Measurements from ENCODE around the gene SERPINA3. TPM values are rescaled to one million over a fixed set of nuclear protein-coding genes. Genes with fewer than 3 reads are reported as not detected.

Gene SERPINA3
- total RNA-seq, 1 donor from 2014 or later: 5.2 TPM

DNA sequence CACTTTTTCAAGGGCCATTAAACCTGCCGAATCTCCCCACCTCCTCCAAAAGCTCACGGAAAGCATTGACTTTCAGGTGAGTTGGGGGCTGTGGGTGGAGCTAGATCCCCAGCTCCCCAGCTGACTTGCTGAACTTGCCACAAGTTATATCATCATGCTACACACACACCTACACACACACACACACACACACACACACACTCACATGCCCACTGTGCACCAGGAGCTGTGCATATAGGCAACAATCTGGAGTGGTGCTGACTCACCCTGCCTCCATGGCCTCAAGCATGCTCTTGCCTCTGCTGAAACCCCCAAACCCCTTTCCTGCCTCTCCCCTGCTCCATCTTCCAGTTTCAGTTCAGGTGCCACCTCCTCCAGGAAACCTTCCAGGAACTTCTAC is 26.1 kb downstream of the SERPINA3 start:
- TF ChIP-seq, protein P1, sequence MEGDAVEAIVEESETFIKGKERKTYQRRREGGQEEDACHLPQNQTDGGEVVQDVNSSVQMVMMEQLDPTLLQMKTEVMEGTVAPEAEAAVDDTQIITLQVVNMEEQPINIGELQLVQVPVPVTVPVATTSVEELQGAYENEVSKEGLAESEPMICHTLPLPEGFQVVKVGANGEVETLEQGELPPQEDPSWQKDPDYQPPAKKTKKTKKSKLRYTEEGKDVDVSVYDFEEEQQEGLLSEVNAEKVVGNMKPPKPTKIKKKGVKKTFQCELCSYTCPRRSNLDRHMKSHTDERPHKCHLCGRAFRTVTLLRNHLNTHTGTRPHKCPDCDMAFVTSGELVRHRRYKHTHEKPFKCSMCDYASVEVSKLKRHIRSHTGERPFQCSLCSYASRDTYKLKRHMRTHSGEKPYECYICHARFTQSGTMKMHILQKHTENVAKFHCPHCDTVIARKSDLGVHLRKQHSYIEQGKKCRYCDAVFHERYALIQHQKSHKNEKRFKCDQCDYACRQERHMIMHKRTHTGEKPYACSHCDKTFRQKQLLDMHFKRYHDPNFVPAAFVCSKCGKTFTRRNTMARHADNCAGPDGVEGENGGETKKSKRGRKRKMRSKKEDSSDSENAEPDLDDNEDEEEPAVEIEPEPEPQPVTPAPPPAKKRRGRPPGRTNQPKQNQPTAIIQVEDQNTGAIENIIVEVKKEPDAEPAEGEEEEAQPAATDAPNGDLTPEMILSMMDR (IDR thresholded peaks at IDR 0.05; ENCODE audit: unreplicated experiment): no peak
- H3K4me3 Mint-ChIP-seq (ENCODE audit: low read depth): no peak overlapping the region
- H3K27me3 Mint-ChIP-seq: peaks cover 21% of the 10 kb centered on the region
- no peak for DNase-seq (ENCODE audit: low spot score, unreplicated experiment)
- no peaks in the 10 kb centered on the region for H3K9me3 Mint-ChIP-seq (ENCODE audit: low read depth)
- peak overlapping the region; percentile 71 for H3K27ac Mint-ChIP-seq
- peaks cover 30% of the 10 kb centered on the region for H3K4me1 Mint-ChIP-seq (ENCODE audit: low read depth)
- no peaks in the 10 kb centered on the region for H3K36me3 Mint-ChIP-seq (ENCODE audit: insufficient read depth)

DNA sequence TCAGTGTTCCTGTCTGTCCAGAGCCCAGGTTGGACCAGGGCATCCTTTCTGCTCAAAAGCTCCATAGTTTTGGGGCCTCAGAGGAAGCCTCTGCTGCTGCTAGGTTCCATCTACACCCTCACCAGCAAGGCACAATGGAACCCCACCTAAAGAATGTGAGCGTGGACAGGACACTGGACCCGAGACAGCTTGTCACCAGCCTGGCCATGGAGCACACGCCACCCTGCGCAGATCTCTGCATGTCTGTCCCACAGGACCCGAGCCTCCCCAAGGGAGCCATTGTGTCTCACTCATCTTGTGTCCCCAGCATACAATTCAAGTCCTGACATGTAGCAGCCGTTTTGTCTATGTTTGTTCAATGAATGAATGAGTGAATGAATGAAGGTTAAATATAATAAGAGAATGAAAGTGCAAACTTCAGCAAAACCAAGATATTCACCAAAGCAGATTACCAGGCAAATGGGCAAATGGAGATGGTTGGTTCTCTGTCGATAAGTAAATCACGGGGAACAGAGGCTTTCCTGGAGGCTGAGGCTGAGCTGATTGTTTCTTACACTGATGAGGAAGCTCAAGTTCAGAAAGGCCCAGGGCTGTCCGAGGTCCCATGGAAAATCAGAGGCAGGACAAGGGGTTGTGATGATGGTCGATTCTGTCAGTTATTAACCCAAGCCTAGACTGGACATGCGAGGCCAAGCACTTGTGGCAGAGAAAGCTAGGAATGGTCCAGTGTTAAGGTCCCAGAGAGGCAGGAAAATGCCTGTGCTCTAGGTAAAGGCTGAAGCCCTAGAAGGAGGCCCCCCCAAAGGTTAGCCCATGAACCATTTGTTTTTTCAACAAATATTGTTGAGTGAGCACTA is 27.0 kb downstream of the SERPINA3 start:
- TF ChIP-seq, protein P1 (IDR thresholded peaks at IDR 0.05; ENCODE audit: unreplicated experiment): no peak
- Mint-ChIP-seq H3K4me1 (ENCODE audit: low read depth) (peaks cover 30% of the 10 kb centered on the region), H3K36me3 (ENCODE audit: insufficient read depth) (no peaks in the 10 kb centered on the region), H3K4me3 (ENCODE audit: low read depth) (no peak overlapping the region), H3K27ac (no peak overlapping the region), H3K27me3 (peaks cover 19% of the 10 kb centered on the region), H3K9me3 (ENCODE audit: low read depth) (no peaks in the 10 kb centered on the region)
- DNase-seq (ENCODE audit: low spot score, unreplicated experiment): no peak

DNA sequence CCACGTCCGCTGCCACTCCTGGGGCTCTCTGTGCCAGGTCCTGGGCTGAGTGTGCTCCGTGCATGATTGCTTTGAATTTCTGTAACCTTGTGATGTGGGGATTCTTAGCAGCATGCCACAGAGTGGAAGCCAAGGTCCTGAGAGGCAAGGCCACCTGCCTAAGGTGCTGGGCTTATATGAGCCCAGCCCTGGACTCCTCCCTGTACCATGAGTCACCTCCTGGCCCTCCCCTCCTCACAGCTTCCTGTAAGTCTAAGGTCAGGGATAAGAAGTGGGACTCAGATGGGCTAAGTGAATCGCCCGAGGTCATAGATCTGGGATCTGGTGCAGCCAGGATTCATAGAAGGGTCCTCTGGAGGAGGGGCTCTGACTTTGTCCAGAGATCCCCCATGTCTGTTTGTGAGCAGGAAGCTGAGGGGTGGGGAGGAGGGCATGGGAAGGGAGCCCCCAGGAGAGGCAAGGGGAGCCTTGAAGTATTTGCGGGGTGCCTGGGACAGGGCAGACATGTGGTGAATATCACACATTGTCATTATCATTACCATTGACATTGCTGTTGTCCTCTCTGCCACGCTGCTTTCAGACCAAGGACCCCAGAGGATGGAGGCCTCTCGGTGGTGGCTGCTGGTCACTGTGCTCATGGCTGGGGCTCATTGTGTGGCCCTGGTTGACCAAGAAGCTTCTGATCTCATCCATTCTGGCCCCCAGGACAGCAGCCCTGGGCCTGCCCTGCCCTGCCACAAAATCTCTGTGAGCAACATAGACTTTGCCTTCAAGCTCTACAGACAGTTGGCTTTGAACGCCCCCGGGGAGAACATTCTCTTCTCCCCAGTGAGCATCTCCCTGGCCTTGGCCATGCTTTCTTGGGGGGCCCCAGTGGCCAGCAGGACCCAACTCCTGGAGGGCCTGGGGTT is 28.8 kb downstream of the SERPINA3 start:
- H3K9me3 Mint-ChIP-seq (ENCODE audit: low read depth): no peaks in the 10 kb centered on the region
- no peaks in the 10 kb centered on the region for H3K36me3 Mint-ChIP-seq (ENCODE audit: insufficient read depth)
- H3K27ac Mint-ChIP-seq: no peak overlapping the region
- H3K4me3 Mint-ChIP-seq (ENCODE audit: low read depth): no peak overlapping the region
- H3K4me1 Mint-ChIP-seq (ENCODE audit: low read depth): peaks cover 29% of the 10 kb centered on the region
- H3K27me3 Mint-ChIP-seq: peaks cover 30% of the 10 kb centered on the region
- TF ChIP-seq, protein P1 (IDR thresholded peaks at IDR 0.05; ENCODE audit: unreplicated experiment): no peak
- no peak for DNase-seq (ENCODE audit: low spot score, unreplicated experiment)

DNA sequence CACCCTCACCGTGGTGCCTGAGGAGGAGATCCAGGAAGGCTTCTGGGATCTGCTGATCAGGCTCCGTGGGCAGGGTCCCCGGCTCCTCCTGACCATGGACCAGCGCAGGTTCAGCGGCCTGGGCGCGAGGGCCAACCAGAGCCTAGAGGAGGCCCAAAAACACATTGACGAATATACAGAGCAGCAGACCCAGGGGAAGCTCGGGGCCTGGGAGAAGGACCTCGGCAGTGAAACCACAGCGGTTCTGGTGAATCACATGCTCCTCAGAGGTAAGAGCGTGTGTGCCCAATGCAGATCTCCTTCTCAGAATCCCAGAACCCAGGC is 29.4 kb downstream of the SERPINA3 start:
- Mint-ChIP-seq H3K4me1 (ENCODE audit: low read depth) (peaks cover 27% of the 10 kb centered on the region), H3K27ac (no peak overlapping the region), H3K9me3 (ENCODE audit: low read depth) (no peaks in the 10 kb centered on the region), H3K36me3 (ENCODE audit: insufficient read depth) (no peaks in the 10 kb centered on the region), H3K27me3 (peaks cover 30% of the 10 kb centered on the region), H3K4me3 (ENCODE audit: low read depth) (no peak overlapping the region)
- TF ChIP-seq, protein P1 (IDR thresholded peaks at IDR 0.05; ENCODE audit: unreplicated experiment): no peak
- DNase-seq (ENCODE audit: low spot score, unreplicated experiment): no peak

DNA sequence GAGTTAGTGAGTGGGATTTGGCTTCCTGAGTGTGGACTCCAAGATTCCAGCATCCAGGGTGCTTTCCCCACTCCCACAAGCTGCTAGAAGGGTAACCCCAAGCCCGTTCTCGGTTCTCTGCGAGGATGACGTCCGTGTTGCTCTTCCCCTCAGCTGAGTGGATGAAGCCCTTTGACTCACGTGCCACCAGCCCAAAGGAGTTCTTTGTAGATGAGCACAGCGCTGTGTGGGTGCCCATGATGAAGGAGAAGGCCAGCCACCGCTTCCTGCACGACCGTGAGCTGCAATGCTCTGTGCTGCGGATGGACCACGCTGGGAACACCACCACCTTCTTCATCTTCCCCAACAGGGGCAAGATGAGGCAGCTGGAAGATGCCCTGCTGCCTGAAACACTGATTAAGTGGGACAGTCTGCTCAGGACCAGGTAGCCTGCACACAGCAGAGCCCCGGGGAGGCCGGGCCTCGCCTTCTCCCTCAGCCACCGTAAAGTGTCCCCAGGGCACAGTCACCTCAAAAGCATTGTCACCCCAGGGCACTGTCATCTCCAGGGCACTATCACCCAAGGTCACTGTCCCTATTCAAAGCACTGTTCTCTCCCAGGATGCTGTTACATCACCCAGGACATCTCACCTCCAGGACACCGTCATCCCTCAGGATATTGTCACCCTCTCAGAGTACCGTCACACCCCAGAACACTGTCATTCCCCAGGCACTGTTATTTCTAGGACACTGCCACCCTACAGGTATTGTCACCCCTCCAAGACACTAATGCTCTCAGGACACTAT is 31.3 kb downstream of the SERPINA3 start:
- Mint-ChIP-seq H3K27ac (no peak overlapping the region), H3K36me3 (ENCODE audit: insufficient read depth) (no peaks in the 10 kb centered on the region), H3K4me3 (ENCODE audit: low read depth) (no peak overlapping the region), H3K9me3 (ENCODE audit: low read depth) (no peaks in the 10 kb centered on the region), H3K27me3 (peaks cover 25% of the 10 kb centered on the region), H3K4me1 (ENCODE audit: low read depth) (peaks cover 15% of the 10 kb centered on the region)
- TF ChIP-seq, protein P1 (IDR thresholded peaks at IDR 0.05; ENCODE audit: unreplicated experiment): no peak
- no peak for DNase-seq (ENCODE audit: low spot score, unreplicated experiment)
